Stomach smooth muscle (tissue), 2 donors: Measurements from ENCODE around the gene CALN1.

Experiments used
- H3K27ac ChIP-seq: one replicate; pipeline ENCODE4 v1.7.0; 2013; ENCODE audit warnings: mild to moderate bottlenecking, low read length, inconsistent platforms
- H3K27me3 ChIP-seq, 2 donors: one replicate each; pipeline ENCODE4 v1.7.0; 2013; ENCODE audit warnings: low read length in 2 of 2; ENCODE audit not compliant: insufficient read depth in 2 of 2, control insufficient read depth in 1 of 2
- H3K36me3 ChIP-seq, 2 donors: one replicate each; pipeline ENCODE4 v1.7.0; 2013; ENCODE audit warnings: low read length in 2 of 2; ENCODE audit not compliant: control insufficient read depth in 2 of 2, insufficient read depth in 2 of 2
- H3K4me1 ChIP-seq: one replicate; pipeline ENCODE4 v1.7.0; 2013; ENCODE audit warnings: low read length; ENCODE audit not compliant: control insufficient read depth, insufficient read depth
- H3K4me3 ChIP-seq, 2 donors: one replicate each; pipeline ENCODE4 v1.7.0; 2013; ENCODE audit warnings: low read length in 2 of 2
- H3K9ac ChIP-seq, 2 donors: one replicate each; pipeline ENCODE4 v1.7.0; 2013; ENCODE audit warnings: low read length in 2 of 2, mild to moderate bottlenecking in 1 of 2
- H3K9me3 ChIP-seq, 2 donors: one replicate each; pipeline ENCODE4 v1.7.0; 2013; ENCODE audit warnings: low read length in 2 of 2; ENCODE audit not compliant: control insufficient read depth in 2 of 2
- donor health status: healthy.
- donor health status: Pancreatic carcinoma.

CALN1 gene

DNA sequence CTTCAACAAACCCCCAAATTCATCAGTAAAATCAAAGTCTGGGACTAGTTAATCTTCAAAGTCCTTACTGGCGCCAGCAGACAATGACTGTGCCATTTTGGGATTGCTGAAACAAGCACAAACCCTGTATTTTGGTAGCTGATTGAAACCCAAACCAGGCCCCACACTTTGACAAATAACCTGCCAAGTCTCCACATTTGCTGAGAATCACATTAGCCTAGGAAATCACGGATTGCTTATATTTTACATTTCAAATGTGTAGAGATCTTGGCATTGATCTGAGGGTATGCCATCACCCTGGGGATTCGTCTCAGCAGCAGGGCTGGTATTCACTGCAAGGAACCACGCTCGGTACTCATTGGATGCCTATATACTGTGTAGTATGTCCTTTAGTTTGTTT lies 501.1 kb downstream of the CALN1 start:
- Histone ChIP-seq H3K27me3 (no peaks in the 10 kb centered on the region), H3K9ac (no peak overlapping the region), H3K9me3 (peaks cover 0 to 3% of the 10 kb centered on the region in 2 donors), H3K4me3 (no peak overlapping the region), H3K36me3 (no peaks in the 10 kb centered on the region), H3K27ac (no peak overlapping the region), H3K4me1 (no peaks in the 10 kb centered on the region)

DNA sequence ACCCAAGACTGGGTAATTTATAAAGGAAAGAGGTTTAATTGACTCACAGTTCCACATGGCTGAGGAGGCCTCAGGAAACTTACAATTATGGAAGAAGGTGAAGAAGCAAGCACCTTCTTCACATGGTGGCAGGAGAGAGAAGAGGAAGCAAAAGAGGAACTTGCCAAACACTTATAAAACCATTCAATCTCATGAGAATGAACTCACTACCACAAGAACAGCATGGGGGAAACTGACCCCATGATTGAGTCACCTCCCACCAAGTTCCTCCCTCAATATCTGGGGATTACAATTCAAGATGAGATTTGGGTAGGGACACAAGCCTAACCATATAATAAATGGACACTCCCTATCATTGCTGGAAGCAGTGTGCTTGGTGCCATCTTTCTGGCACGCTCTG lies 506.3 kb downstream of the CALN1 start:
- no peaks in the 10 kb centered on the region for H3K27me3 ChIP-seq
- H3K4me3 ChIP-seq, result no peak overlapping the region
- peaks cover 0 to under 1% of the 10 kb centered on the region in 2 donors for H3K9me3 ChIP-seq
- H3K4me1 ChIP-seq, result no peaks in the 10 kb centered on the region
- no peak overlapping the region for H3K27ac ChIP-seq
- H3K9ac ChIP-seq, result no peak overlapping the region
- no peaks in the 10 kb centered on the region for H3K36me3 ChIP-seq

DNA sequence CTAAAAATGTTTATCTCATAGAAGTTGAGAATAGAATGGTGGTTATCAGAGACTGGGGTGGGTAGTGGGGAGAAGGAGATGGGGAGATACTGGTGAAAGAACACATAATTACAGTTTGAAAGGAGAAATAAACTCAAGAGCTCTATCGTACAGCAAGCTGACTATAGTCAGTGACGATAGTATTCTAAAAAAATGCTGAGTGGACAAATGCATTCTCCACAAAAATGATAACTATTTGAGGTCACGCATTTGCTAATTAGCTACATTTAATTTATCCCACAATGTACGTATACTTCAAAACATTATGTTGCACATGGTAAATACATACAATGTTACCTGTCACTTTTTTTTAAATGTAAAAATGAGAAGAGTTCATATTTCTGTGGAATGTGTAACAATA lies 507.7 kb downstream of the CALN1 start:
- Histone ChIP-seq H3K36me3 (no peaks in the 10 kb centered on the region), H3K4me1 (no peaks in the 10 kb centered on the region), H3K27me3 (no peaks in the 10 kb centered on the region), H3K4me3 (no peak overlapping the region), H3K9me3 (peaks cover 0 to 5% of the 10 kb centered on the region in 2 donors), H3K9ac (no peak overlapping the region), H3K27ac (no peak overlapping the region)

DNA sequence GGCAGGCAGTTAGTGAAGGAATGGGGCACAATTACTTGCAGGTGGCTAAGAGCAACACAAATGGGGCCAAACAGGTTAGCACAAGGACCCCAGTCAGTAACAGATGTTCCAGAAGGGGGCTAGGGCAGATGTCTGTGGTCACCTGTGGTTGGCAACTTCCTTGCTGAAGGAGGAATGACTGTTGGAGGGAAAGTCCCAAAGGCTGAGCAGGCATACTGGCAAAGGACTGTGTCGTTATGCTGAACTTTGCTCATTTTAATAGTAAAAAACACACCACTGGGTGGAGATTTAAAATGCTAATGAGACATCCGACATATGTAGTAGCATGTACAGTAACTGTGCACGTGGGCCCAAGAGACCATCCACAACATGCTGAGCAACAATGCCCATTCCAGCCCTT lies 511.6 kb downstream of the CALN1 start:
- Histone ChIP-seq H3K36me3 (no peaks in the 10 kb centered on the region), H3K9ac (no peak overlapping the region), H3K27me3 (no peaks in the 10 kb centered on the region), H3K27ac (no peak overlapping the region), H3K4me1 (no peaks in the 10 kb centered on the region), H3K9me3 (peaks cover 0 to 5% of the 10 kb centered on the region in 2 donors), H3K4me3 (no peak overlapping the region)

DNA sequence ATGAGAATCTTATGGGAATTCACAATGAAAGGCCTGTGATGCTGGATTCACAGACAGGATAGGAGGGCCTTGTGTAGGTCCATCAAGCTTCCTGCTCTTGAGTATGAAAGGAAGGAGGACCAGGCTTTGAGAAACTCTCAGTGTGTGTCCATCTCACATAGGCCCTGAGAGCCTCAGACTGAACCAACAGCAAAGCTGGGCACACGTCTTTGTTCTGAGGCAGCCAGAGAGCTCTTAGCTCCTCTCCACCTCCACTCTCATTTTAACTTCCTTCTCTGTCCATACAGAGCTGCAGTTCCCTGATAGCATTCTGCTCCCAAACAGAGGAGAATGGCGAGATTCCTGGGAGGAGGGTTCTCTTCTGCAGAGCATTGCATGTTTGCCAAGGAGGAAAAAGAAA lies 515.6 kb downstream of the CALN1 start:
- Histone ChIP-seq H3K9me3 (peaks cover 0 to 5% of the 10 kb centered on the region in 2 donors), H3K27ac (no peak overlapping the region), H3K4me3 (no peak overlapping the region), H3K36me3 (no peaks in the 10 kb centered on the region), H3K27me3 (no peaks in the 10 kb centered on the region), H3K4me1 (no peaks in the 10 kb centered on the region), H3K9ac (no peak overlapping the region)

DNA sequence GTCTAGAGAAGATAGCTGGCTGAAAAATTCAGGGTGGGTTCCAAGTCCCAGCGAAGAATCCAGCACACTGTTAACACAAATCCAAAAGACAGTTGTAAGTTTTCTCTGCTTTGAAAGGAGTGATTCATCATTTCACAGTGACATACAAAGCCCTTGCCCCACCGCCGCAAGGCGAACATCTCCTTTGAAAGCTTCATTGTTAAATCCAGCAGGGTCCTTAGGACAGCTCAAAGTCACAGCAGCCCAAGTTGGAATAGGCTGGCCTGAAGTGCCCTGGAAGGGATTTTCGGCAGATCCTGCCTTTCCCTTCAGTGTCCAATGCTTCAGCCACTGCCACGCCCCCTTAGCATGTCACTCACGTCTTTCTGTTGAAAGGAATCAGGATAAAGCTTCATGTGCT lies 526.1 kb downstream of the CALN1 start:
- Histone ChIP-seq H3K9ac (no peak overlapping the region), H3K4me3 (no peak overlapping the region), H3K4me1 (no peaks in the 10 kb centered on the region), H3K27ac (no peak overlapping the region), H3K27me3 (no peaks in the 10 kb centered on the region), H3K36me3 (no peaks in the 10 kb centered on the region), H3K9me3 (peaks cover 5 to 7% of the 10 kb centered on the region in 2 donors)

DNA sequence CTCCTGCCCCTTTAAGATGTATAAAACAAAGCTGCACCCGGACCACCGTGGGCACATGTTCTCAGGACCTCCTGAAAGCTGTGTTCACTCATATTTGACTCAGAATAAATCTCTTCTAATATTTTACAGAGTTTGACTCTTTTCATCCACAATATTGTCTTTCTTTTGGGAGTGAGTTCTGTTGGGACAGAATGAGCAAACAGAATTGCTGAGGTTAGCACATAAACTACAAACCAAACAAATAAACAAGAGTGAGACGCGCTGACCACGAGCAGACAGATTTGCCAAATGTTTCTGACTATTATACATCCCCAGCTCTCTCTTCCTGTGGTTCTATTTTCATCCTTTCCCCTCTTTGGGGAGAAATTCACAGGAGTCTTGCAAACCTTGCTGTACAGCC lies 526.7 kb downstream of the CALN1 start:
- Histone ChIP-seq H3K9me3 (peaks cover 4 to 5% of the 10 kb centered on the region in 2 donors), H3K9ac (no peak overlapping the region), H3K27ac (no peak overlapping the region), H3K4me1 (no peaks in the 10 kb centered on the region), H3K36me3 (no peaks in the 10 kb centered on the region), H3K4me3 (no peak overlapping the region), H3K27me3 (no peaks in the 10 kb centered on the region)

DNA sequence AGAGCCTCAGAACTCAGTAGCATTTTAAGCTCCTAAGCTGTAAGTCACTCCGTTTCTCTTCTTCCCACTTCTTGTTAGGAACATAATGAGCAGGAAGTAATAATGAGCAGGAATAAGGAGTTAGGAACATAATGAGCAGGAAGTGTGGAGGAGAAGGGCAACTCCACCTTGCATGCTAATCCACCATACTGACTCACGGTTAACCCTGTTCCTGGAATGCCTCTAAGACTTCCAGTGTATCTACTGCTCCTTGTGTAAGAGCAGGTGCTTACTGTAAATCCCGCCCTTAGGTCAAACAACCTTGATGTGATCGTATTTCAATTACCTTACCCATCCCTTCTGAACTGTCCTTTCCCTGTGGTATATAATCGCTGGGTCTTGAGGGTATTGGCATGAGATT lies 528.7 kb downstream of the CALN1 start:
- Histone ChIP-seq H3K27me3 (no peaks in the 10 kb centered on the region), H3K4me1 (no peaks in the 10 kb centered on the region), H3K27ac (no peak overlapping the region), H3K36me3 (no peaks in the 10 kb centered on the region), H3K4me3 (no peak overlapping the region), H3K9me3 (peaks cover 4 to 14% of the 10 kb centered on the region in 2 donors), H3K9ac (no peak overlapping the region)

DNA sequence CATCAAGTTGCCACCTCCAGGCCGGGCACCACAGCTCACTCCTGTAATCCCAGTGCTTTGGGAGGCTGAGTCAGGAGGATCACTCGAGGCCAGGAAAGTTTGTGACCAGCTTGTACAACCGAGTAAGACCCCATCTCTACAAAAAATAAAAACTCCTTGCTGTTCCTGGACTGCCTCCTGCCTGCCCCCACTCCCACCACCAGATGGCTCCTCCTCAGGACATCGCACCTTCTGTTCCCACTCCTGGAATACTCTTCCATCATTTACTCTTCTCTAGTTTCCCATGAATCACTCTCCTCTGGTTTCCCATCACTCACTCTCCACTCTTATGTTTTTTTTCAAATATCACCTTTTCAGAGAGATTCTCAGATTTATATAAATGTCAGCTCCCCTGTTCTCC lies 540.7 kb downstream of the CALN1 start:
- H3K9me3 ChIP-seq, result peaks cover 3 to 10% of the 10 kb centered on the region in 2 donors
- H3K4me3 ChIP-seq, result no peak overlapping the region

DNA sequence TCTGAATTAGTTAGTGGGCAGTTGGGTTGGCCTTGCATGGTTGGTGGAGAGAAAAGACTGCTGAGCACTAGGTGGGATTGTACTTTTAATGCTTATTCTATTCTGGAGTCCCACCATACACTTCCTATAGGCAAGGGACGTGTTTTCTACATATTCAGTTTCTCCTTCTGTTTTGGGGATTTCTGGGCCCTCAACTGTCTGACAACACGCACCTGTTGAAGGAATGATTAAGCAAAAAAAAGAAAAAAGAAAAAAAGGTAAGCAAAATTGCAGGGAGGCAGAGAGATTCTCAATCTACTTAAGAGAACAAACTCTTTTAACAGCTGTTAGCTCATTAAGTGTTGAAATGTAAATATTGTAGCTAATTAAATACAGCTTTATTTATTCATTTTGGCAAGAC lies 541.3 kb downstream of the CALN1 start:
- no peaks in the 10 kb centered on the region for H3K36me3 ChIP-seq
- peaks cover 0 to 3% of the 10 kb centered on the region in 2 donors for H3K9me3 ChIP-seq
- no peaks in the 10 kb centered on the region for H3K4me1 ChIP-seq
- H3K27me3 ChIP-seq, result no peaks in the 10 kb centered on the region
- no peak overlapping the region for H3K27ac ChIP-seq
- no peak overlapping the region for H3K4me3 ChIP-seq
- no peak overlapping the region for H3K9ac ChIP-seq

More for the DNA sequence above, 540.7 kb downstream of the CALN1 start:
- Histone ChIP-seq H3K27ac (no peak overlapping the region), H3K4me1 (no peaks in the 10 kb centered on the region), H3K27me3 (no peaks in the 10 kb centered on the region), H3K9ac (no peak overlapping the region), H3K36me3 (no peaks in the 10 kb centered on the region)

DNA sequence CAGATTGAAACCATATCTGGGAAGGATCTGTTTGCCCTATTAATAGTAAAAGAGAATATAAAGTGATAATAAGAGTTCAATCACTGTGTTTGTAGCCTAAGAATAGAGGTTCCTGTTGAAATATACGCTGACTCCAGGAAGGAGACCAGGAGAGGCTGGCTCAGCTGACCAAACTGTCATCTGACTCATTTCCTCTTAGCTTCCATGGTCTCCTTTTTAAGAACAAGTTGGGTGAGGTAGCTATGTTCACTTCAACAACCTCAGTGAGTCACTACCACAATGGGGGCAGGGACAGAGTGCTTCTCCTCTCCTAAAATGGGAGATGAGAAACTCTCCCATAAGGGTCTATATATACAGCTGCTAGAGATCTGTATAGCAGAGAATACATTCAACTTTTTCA lies 543.3 kb downstream of the CALN1 start:
- H3K36me3 ChIP-seq, result no peaks in the 10 kb centered on the region
- H3K4me1 ChIP-seq, result no peaks in the 10 kb centered on the region
- H3K27ac ChIP-seq, result no peak overlapping the region
- H3K4me3 ChIP-seq, result no peak overlapping the region
- no peaks in the 10 kb centered on the region for H3K27me3 ChIP-seq
- H3K9ac ChIP-seq, result no peak overlapping the region
- H3K9me3 ChIP-seq, result peaks cover 0 to 3% of the 10 kb centered on the region in 2 donors
